ENCODE results near the gene GSTT2. TPM values are rescaled to one million over a fixed set of nuclear protein-coding genes. Genes with fewer than 3 reads are reported as not detected.
"Not testable (repeated sequence)": the region's sequence is repeated elsewhere in the genome, so short reads cannot be mapped to it uniquely, and the experiment has no call there.

Gene GSTT2
- total and polyA plus RNA-seq, 10 donors, result 0.16 to 1.3 (median 0.44) TPM; not detected in 5

DNA sequence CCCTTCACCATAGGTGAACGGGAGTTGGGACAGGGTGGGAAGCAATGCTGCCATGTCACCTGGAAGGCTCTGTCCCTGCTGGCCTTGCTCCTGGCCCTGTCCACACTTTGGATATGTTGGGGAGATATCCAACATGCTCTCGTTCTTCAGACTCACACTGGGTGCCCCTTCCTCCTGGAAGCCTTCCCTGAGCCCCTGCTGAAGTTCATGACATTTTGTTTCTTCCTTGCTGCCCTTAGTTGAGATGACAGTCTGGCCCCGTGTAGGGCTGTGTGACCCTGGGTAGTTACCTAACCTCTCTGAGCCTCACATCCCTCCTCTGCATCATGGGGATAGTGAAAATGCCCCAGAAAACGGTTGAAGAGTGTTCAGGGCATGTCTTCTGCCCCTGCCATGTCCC, 26.4 kb upstream of the GSTT2 start:
- H3K4me1 ChIP-seq; H3K36me3 ChIP-seq; H3K27me3 ChIP-seq (replicated peaks in 1 of 7); H3K27ac ChIP-seq; H3K4me3 ChIP-seq; H3K9me3 ChIP-seq; intact Hi-C loops (cut with DNase I; ENCODE audit: low total_unique reads); DNase-seq: not testable (repeated sequence)
- 53 to 87% (median 73%) methylated on average over 3 to 4 of the region's 4 CpGs for WGBS, 5 donors

DNA sequence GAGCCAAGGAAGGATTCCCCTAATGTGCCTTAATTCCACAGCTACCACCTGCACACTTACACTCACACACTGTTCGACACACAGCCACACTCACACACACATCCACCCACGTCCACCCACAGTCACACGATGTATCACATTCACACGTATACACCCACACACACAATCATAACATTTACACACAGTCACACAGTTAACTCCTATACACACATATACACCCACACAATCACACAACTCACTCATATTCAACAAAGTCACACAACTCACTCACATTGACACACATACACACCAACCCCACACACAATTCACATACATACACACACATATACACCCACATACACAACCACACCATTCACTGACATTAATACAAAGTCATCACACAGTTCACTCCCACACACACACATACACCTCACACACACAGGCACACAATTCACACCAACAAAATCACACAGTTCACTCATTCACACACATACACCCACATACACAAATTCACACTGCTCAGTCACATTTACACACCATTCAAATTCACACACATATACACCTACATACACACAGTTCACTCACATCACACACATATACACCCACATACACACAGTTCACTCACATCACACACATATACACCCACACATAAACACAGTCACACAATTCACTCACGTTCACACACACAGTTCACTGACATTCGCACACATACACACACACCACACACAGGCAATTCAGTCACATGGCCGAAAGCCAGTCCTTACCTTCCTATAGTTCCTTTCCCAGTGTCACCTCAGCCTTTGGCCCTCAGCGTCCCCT, 25.5 kb upstream of the GSTT2 start:
- H3K27ac ChIP-seq; H3K4me1 ChIP-seq; H3K9me3 ChIP-seq; H3K4me3 ChIP-seq; intact Hi-C loops (cut with DNase I; ENCODE audit: low total_unique reads); H3K27me3 ChIP-seq (replicated peaks in 1 of 7); H3K36me3 ChIP-seq; DNase-seq: not testable (repeated sequence)
- 73 to 84% (median 77%) methylated on average over 7 to 8 of the region's 8 CpGs for WGBS, 5 donors

DNA sequence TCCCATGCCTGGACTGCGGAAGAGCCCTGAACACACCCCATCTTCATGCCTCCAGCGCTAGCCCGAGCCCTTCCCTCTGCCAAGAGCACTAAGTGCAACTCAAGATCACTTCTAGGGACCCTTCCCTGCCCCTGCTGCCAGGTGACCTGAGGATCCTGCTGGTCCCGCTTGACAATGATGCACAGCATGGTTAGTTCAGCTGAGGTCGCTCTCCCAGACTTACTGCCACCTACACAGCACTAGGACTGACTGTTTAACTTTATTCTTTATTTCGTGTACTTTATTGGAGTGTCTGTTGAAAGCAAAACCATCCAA, 25.0 kb upstream of the GSTT2 start:
- DNase-seq; H3K27ac ChIP-seq; H3K9me3 ChIP-seq; intact Hi-C loops (cut with DNase I; ENCODE audit: low total_unique reads); H3K4me1 ChIP-seq; H3K27me3 ChIP-seq (replicated peaks in 1 of 7); H3K36me3 ChIP-seq; H3K4me3 ChIP-seq: not testable (repeated sequence)
- WGBS, 5 donors, result 74 to 90% (median 88%) methylated on average over 5 to 6 of the region's 6 CpGs

DNA sequence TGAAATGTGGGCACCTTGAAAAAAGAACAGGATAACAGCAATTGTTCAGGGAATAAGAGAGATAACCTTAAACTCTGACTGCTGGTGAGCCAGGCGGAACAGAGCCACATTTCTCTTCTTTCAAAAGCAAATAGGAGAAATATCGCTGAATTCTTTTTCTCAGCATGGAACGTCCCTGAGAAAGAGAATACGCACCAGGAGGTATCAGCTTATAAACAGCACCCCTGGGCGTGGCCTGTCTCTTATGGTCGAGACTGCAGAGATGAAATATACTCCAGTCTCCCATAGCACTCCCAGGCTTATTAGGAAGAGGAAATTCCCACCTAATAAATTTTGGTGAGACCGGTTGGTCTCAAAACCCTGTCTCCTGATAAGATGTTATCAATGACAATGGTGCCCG, 24.0 kb upstream of the GSTT2 start:
- 69 to 89% (median 77%) methylated on average over 5 to 8 of the region's 8 CpGs for WGBS, 5 donors
- intact Hi-C loops (cut with DNase I; ENCODE audit: low total_unique reads); H3K4me3 ChIP-seq; H3K36me3 ChIP-seq; H3K27ac ChIP-seq; H3K4me1 ChIP-seq; DNase-seq; H3K9me3 ChIP-seq: not testable (repeated sequence)
- H3K27me3 ChIP-seq (replicated peaks in 1 of 7), result peaks cover 0 to 15% (median 0%) of the 10 kb centered on the region in 7 donors

DNA sequence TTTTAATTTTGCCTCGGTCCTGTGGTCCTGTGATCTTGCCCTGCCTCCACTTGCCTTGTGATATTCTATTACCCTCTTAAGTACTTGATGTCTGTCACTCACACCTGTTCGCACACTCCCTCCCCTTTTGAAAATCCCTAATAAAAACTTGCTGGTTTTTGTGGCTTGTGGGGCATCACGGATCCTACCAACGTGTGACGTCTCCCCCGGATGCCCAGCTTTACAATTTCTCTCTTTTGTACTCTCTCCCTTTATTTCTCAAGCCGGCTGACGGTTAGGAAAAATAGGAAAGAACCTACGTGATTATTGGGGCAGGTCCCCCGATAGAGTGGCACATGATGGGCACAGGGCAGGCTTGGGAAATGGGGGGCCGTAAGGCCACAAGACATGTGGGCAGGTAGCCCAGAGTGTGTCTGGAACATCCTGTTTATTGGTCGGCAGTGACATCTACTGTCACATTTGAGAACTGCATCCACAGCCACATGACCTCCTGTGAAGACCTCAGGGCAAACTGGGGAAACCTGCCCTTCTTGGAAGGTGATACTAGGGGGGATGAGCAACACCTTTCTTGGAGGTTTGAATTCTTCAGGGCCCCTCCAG, 23.5 kb upstream of the GSTT2 start:
- DNase-seq, result peak; percentile 76
- H3K4me3 ChIP-seq; H3K4me1 ChIP-seq; H3K36me3 ChIP-seq; H3K27ac ChIP-seq; H3K9me3 ChIP-seq; intact Hi-C loops (cut with DNase I; ENCODE audit: low total_unique reads): not testable (repeated sequence)
- peak in 1 of 3 donors; percentile 41 for TF ChIP-seq POLR2AphosphoS5 (IDR thresholded peaks at IDR 0.05)
- TF ChIP-seq, protein P1, sequence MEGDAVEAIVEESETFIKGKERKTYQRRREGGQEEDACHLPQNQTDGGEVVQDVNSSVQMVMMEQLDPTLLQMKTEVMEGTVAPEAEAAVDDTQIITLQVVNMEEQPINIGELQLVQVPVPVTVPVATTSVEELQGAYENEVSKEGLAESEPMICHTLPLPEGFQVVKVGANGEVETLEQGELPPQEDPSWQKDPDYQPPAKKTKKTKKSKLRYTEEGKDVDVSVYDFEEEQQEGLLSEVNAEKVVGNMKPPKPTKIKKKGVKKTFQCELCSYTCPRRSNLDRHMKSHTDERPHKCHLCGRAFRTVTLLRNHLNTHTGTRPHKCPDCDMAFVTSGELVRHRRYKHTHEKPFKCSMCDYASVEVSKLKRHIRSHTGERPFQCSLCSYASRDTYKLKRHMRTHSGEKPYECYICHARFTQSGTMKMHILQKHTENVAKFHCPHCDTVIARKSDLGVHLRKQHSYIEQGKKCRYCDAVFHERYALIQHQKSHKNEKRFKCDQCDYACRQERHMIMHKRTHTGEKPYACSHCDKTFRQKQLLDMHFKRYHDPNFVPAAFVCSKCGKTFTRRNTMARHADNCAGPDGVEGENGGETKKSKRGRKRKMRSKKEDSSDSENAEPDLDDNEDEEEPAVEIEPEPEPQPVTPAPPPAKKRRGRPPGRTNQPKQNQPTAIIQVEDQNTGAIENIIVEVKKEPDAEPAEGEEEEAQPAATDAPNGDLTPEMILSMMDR (IDR thresholded peaks at IDR 0.05 in 8 of 11, conservative IDR thresholded peaks at IDR 0.05 in 3 of 11), result peak; percentile 81 to 93 (median 88)
- 25 to 41% (median 33%) methylated on average over 12 of the region's 12 CpGs for WGBS, 5 donors
- peaks cover 0 to 15% (median 0%) of the 10 kb centered on the region in 7 donors for H3K27me3 ChIP-seq (replicated peaks in 1 of 7)

DNA sequence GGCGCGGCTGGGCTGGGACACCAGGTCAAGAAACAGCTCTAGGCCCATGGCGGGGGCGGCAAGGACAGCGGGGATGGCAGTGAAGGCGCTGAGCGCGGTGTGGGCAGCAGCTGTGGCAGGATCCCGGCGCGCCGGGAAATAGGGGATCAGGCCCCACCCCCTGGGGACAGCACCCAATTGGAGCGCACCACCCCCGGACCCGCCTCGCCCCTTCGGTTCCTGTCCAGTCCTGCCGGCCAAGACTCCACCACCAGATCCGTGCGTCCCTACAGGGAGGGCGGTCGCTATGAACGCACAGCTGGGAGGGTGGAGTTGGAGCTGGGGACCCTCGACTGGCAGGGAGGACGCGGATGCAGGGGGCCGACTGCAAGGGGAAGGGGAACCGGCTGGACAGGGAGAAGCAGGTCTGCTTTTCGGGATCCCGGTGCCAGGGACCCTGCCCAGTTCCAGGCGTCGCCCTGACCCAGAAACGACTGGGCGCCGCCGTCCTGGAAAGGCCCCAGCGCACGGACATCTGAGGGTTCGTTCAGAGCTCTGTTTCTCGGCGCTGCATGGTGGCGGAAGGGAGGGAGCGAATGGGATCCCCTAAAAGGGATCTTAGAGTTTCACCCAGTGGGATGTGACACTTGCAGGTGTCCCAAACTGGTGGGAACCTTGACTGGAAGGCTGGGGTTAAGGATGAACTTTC, 18.7 kb upstream of the GSTT2 start, which contains the start of gene GSTT2B:
GSTT2B (minus strand) TSS at position 112 of the 688 bp plus-strand sequence; CDS start at position 48, 64 bp downstream.
- H3K4me3 ChIP-seq; DNase-seq; H3K27ac ChIP-seq; H3K4me1 ChIP-seq; intact Hi-C loops (cut with DNase I; ENCODE audit: low total_unique reads); H3K9me3 ChIP-seq; H3K36me3 ChIP-seq: not testable (repeated sequence)
- peaks cover 0 to 15% (median 0%) of the 10 kb centered on the region in 7 donors for H3K27me3 ChIP-seq (replicated peaks in 1 of 7)
- no CpG with 5 or more reads among the region's 43 CpGs for WGBS, 5 donors

DNA sequence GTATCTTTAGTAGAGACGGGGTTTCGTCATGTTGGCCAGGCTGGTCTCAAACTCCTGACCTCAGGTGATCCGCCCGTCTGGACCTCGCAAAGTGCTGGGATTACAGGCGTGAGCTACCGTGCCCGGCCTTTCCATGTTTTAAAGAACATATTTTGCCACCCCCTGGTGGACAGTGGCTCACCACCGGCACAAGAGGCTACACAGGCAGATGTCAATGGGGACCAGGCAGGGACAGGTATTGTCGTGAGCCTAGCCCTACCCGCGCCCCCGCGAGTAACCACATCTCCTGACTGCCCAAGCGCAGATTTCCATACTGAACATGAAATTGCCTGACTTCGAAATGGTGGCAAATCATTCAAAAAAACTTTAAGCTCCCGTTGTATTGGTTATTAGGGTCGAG, 13.8 kb upstream of the GSTT2 start:
- H3K9me3 ChIP-seq; DNase-seq; H3K27ac ChIP-seq; H3K27me3 ChIP-seq (replicated peaks in 1 of 7); H3K4me3 ChIP-seq; intact Hi-C loops (cut with DNase I; ENCODE audit: low total_unique reads): not testable (repeated sequence)
- peaks cover 0 to 21% (median 1%) of the 10 kb centered on the region in 6 donors for H3K4me1 ChIP-seq
- WGBS, 5 donors, result no CpG with 5 or more reads among the region's 18 CpGs
- H3K36me3 ChIP-seq, result peaks cover 0 to 22% (median 17%) of the 10 kb centered on the region in 6 donors

DNA sequence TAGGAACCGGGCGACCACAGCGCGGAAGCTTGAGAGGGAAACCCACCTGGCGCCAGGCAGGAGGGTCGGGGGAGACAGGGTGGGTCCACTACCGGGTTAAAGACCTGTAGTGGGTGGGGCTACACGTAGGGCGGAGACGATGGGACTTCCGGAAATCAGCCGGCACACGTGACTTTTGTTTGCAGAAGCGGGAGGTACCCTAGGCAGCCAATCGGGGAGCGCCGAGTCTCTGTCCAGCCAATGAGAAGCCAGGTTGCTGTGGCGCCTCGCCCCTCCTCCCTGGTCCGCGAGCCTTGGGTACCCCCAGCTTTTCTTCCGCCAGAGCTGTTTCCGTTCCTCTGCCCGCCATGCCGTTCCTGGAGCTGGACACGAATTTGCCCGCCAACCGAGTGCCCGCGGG, 13.4 kb upstream of the GSTT2 start, which contains the start of gene DDTL:
DDTL (plus strand) TSS at position 321 of the 400 bp plus-strand sequence; CDS start at position 348, 27 bp downstream.
- H3K27ac ChIP-seq; H3K27me3 ChIP-seq (replicated peaks in 1 of 7); H3K4me3 ChIP-seq; H3K9me3 ChIP-seq; intact Hi-C loops (cut with DNase I; ENCODE audit: low total_unique reads); DNase-seq: not testable (repeated sequence)
- Histone ChIP-seq H3K4me1 (peaks cover 0 to 25% (median 4%) of the 10 kb centered on the region in 6 donors), H3K36me3 (peaks cover 0 to 26% (median 22%) of the 10 kb centered on the region in 6 donors)
- WGBS, 5 donors, result no CpG with 5 or more reads among the region's 30 CpGs
